RWPE1 (cell line): ENCODE measurements around the gene MYH10.

Source experiments
- CTCF ChIA-PET: fragments of 350-600 bp; sonication (Branson Sonifier 250); formaldehyde crosslinking; extraction: SDS; loops from one replicate; lab custom pipeline; 2021; lab: Yijun Ruan, JAX
- POLR2A ChIA-PET: fragments of 400-600 bp; formaldehyde crosslinking; extraction: SDS; loops from one replicate; lab custom pipeline; 2020; ENCODE audit warnings: antibody characterized with exemption; ENCODE audit not compliant: low non-redundant PET; lab: Yijun Ruan, JAX
- DNase-seq: peaks from one replicate; pipeline ENCODE4 v3.0.0; 2012; ENCODE audit warnings: low spot score
- H3K27ac ChIP-seq: fragments of 450-650 bp; 2 replicates; pipeline ENCODE4 v1.5.1; 2017
- TF ChIP-seq, protein P1 (sequence below): fragments of 450-650 bp; conservative IDR thresholded peaks from 2 replicates; pipeline ENCODE4 v1.5.1; 2017; ENCODE audit warnings: low read depth, mild to moderate bottlenecking

MYH10 gene

DNA sequence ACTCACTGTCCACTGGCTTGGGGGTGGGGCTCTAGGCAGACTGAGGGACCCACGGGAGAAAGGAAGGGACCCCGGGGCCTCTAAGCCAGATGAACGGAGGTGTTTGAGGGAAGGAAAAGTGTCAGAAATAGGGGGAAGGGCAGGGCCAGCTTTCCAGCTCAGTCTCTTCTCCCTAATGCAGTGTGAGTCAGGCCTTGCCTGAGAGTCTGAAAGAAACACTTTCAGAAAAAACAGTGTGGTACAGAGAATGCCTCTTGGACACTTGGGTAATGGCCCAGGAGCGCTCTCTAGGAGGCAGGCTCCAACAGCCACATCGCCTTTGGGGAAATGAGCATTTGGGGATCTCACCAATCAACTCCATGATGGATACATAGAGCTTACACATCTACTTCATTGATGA, 148.0 kb downstream of the MYH10 start:
- H3K27ac ChIP-seq, result no peak overlapping the region
- TF ChIP-seq, protein P1, sequence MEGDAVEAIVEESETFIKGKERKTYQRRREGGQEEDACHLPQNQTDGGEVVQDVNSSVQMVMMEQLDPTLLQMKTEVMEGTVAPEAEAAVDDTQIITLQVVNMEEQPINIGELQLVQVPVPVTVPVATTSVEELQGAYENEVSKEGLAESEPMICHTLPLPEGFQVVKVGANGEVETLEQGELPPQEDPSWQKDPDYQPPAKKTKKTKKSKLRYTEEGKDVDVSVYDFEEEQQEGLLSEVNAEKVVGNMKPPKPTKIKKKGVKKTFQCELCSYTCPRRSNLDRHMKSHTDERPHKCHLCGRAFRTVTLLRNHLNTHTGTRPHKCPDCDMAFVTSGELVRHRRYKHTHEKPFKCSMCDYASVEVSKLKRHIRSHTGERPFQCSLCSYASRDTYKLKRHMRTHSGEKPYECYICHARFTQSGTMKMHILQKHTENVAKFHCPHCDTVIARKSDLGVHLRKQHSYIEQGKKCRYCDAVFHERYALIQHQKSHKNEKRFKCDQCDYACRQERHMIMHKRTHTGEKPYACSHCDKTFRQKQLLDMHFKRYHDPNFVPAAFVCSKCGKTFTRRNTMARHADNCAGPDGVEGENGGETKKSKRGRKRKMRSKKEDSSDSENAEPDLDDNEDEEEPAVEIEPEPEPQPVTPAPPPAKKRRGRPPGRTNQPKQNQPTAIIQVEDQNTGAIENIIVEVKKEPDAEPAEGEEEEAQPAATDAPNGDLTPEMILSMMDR, result no peak
- DNase-seq, result no peak
- POLR2A ChIA-PET, result interaction anchor here (0.5 kb wide), 1 partner anchor 148 kb away, joined by 3 read pairs; the partner anchor contains the start of gene MYH10
- CTCF ChIA-PET, result no interaction called here

- POLR2A ChIA-PET, result no interaction called here
- TF ChIP-seq, protein P1, result no peak
- CTCF ChIA-PET, result interaction anchor here (0.5 to 0.6 kb wide), 2 partner anchors 10 to 32 kb away, joined by 3 read pairs; no protein-coding TSS in a partner anchor
- H3K27ac ChIP-seq, result no peak overlapping the region
- no peak for DNase-seq
Observed at GRCh38 chr17:8481703-8482102, 148.8 kb downstream of the MYH10 start.

- ChIA-PET CTCF (interaction anchor here (0.5 to 0.7 kb wide), 2 partner anchors 9 to 416 kb away, joined by 3 read pairs; no protein-coding TSS in a partner anchor), POLR2A (interaction anchor here (0.6 kb wide), 1 partner anchor 305 kb away, joined by 3 read pairs; no protein-coding TSS in a partner anchor)
- TF ChIP-seq, protein P1, result no peak
- H3K27ac ChIP-seq, result no peak overlapping the region
- DNase-seq, result no peak
Observed at GRCh38 chr17:8481089-8481488, 149.4 kb downstream of the MYH10 start.

DNA sequence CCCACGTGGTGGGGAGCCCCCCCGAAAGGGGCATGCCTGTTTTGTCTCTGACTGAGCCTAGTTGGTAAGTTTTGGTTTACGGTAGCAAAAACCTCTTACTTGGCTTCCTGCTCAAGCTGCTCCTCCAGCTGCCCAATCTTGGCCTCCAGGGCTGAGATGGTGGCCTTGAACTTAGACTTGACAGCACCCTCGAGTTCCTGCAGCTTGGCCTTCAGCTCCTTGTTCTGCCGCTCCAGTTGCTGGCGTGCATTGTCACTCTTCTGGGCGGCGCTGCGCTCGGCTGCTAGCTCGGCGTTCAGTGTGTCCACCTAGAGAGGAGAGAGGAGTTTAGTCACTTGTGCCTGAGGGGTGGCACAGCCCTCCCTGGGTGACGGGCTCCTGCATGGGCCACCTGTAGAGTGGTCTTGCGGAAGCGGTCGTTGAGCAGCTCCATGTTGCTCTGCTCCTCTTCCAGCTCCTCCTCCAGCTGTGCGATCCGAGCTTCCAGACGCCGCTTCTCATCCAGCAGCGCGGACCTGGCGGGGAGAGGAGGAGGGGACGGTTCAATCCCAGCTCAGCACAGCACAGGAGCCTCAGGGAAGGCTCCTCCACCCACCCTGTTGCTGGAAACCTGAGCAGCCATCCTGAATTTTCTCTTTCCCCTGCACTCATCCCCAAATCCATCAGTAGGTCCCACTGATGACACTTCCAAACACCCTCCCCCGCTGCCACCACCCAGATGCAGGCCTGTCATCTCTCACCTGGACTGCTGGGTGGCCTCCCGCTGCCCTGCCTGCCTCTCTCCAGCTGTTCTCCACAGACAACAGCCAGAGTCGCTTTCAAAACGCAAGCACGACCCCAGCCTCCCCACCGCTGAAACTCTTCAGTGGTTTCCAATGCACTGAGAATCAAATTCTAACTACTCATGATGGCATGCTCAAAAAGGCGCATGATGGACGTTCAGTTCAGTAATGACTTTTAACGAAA, 150.2 kb downstream of the MYH10 start:
- H3K27ac ChIP-seq, result peak overlapping the region; percentile 17; the same call in 1 of the 2 replicates
- POLR2A ChIA-PET, result interaction anchor here (0.6 kb wide), 2 partner anchors 96 to 306 kb away, joined by 3 to 7 read pairs; no protein-coding TSS in a partner anchor
- TF ChIP-seq, protein P1, result no peak
- CTCF ChIA-PET, result interaction anchor here (0.7 kb wide), 1 partner anchor 415 kb away, joined by 3 read pairs; no protein-coding TSS in a partner anchor
- no peak for DNase-seq

GRCh38 chr17:8479431-8479947, 151.0 kb downstream of the MYH10 start:
- POLR2A ChIA-PET, result interaction anchor here (0.6 kb wide), 1 partner anchor 95 kb away, joined by 7 read pairs; no protein-coding TSS in a partner anchor
- DNase-seq, result no peak
- TF ChIP-seq, protein P1, result no peak
- CTCF ChIA-PET, result no interaction called here
- peak overlapping the region; percentile 17; the same call in 1 of the 2 replicates for H3K27ac ChIP-seq

DNA sequence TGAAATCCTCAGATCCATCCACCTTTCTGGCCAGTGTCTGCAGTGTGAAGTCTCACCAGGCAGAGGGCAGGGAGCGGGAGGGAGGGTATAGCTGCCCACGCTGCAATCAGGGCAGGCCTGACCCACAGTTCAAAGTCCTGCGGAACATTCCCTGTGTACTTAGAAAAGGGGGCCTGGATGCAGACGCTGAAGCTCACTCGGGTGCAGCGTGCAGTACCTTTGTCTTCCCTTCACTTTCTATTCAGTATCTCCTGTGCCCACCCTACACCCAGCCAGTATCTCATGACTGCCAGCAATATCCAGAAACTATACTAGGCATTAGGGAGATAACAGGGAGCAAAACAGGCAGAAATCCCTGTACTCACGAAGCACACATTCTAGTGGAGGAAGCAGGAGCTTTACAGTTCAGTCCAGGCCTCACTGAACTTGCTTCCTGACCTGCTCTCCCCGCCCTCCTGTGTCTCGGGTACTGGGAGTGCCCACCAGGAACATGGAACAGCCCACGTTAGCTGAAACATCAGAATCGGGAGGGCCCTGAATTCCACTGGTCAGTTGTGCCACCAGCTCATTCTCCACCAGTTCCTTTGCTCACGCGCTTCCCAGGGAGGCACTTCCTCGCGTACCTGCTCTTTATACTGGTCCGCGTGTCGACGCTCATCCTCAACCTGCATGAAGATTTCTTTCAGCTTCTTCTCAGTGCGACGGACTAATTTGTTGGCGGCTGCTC, 152.6 kb downstream of the MYH10 start:
- TF ChIP-seq, protein P1, result no peak
- CTCF ChIA-PET, result no interaction called here
- DNase-seq, result no peak
- POLR2A ChIA-PET, result no interaction called here
- no peak overlapping the region for H3K27ac ChIP-seq
